ENCODE measurements around the gene FHAD1. TPM values are rescaled to one million over a fixed set of nuclear protein-coding genes. Genes with fewer than 3 reads are reported as not detected.

The FHAD1 gene
- total RNA-seq, 3 donors from 2014 or later (not counting 1 experiment from before 2014, with no cell fraction given) = 0.72 to 1.9 (median 1.7) TPM

DNA sequence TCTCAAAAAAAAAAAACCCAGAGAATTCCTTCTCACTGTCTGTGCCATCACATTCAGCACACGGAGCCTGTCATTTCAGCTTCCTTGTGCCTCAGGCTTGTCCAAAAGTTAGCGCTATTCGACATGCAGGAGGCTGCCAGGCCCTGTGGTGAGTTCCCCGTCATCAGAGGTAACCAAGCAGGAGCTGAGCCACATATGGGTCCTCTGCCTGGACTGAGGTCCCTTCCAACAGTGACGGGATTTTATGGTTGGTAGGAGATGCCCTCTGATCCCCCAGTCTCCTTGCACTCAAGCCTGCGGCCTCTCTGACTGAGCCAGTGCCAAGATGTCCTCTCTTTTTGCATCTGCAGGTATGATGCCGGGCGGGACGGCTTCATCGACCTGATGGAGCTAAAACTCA lies 178.5 kb downstream of the FHAD1 start:
- H3K4me1 ChIP-seq (ENCODE audit: control insufficient read depth, insufficient read depth, low read length) = peaks cover 81% of the 10 kb centered on the region
- H3K9me3 ChIP-seq (ENCODE audit: control insufficient read depth, insufficient read depth, low read length) = no peaks in the 10 kb centered on the region
- H3K27ac ChIP-seq (ENCODE audit: low read length) = no peak overlapping the region
- ATAC-seq = no peak
- H3K27me3 ChIP-seq (ENCODE audit: control insufficient read depth, insufficient read depth, low read length) = no peaks in the 10 kb centered on the region
- no peak overlapping the region for H3K4me3 ChIP-seq (ENCODE audit: low read length)
- no peak for DNase-seq
- intact Hi-C loops (cut with micrococcal nuclease) = no loop called here
- TF ChIP-seq, protein P1, sequence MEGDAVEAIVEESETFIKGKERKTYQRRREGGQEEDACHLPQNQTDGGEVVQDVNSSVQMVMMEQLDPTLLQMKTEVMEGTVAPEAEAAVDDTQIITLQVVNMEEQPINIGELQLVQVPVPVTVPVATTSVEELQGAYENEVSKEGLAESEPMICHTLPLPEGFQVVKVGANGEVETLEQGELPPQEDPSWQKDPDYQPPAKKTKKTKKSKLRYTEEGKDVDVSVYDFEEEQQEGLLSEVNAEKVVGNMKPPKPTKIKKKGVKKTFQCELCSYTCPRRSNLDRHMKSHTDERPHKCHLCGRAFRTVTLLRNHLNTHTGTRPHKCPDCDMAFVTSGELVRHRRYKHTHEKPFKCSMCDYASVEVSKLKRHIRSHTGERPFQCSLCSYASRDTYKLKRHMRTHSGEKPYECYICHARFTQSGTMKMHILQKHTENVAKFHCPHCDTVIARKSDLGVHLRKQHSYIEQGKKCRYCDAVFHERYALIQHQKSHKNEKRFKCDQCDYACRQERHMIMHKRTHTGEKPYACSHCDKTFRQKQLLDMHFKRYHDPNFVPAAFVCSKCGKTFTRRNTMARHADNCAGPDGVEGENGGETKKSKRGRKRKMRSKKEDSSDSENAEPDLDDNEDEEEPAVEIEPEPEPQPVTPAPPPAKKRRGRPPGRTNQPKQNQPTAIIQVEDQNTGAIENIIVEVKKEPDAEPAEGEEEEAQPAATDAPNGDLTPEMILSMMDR (IDR thresholded peaks at IDR 0.05) = no peak
- H3K36me3 ChIP-seq (ENCODE audit: control insufficient read depth, insufficient read depth, low read length) = peaks cover 74% of the 10 kb centered on the region
- no peaks in the 10 kb centered on the region for H3K27me3 Mint-ChIP-seq (ENCODE audit: low read depth in 2 of 2)
- peak overlapping the region; percentile 35 for H3K4me3 Mint-ChIP-seq
- no peaks in the 10 kb centered on the region for H3K9me3 Mint-ChIP-seq
- H3K36me3 Mint-ChIP-seq = peaks cover 8% of the 10 kb centered on the region
- peak overlapping the region; percentile 93 to 100 for H3K27ac Mint-ChIP-seq
- H3K4me1 Mint-ChIP-seq = peaks cover 65 to 93% of the 10 kb centered on the region in 2 donors
- WGBS (ENCODE audit: insufficient coverage) = 95% methylated on average over 10 of the region's 10 CpGs

DNA sequence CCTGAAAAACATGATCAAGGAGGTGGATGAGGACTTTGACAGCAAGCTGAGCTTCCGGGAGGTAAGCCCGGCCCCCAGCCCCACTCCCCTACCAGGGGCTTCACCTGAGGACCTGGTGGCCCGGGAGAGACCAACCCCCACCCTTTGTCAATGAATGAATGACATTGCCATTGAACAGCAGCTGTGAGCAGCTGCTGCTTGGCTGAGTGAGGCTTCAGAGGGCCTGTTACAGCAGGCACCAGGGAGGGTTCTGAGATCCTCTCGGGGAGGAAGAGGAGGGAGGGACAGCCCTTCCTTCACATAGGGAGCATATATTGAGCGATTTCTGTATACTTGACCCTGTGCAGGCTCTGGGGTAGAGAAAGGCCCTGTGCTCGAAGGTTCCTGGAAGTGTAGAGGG lies 178.9 kb downstream of the FHAD1 start:
- Histone ChIP-seq H3K4me1 (ENCODE audit: control insufficient read depth, insufficient read depth, low read length) (peaks cover 79% of the 10 kb centered on the region), H3K27me3 (ENCODE audit: control insufficient read depth, insufficient read depth, low read length) (no peaks in the 10 kb centered on the region), H3K4me3 (ENCODE audit: low read length) (no peak overlapping the region), H3K36me3 (ENCODE audit: control insufficient read depth, insufficient read depth, low read length) (peaks cover 74% of the 10 kb centered on the region), H3K27ac (ENCODE audit: low read length) (peak overlapping the region; percentile 32), H3K9me3 (ENCODE audit: control insufficient read depth, insufficient read depth, low read length) (no peaks in the 10 kb centered on the region)
- TF ChIP-seq, protein P1 (IDR thresholded peaks at IDR 0.05) = no peak
- peak overlapping the region; percentile 93 to 100 for H3K27ac Mint-ChIP-seq
- no peaks in the 10 kb centered on the region for H3K27me3 Mint-ChIP-seq (ENCODE audit: low read depth in 2 of 2)
- no peak for DNase-seq
- WGBS (ENCODE audit: insufficient coverage) = 78% methylated on average over 5 of the region's 6 CpGs
- H3K36me3 Mint-ChIP-seq = peaks cover 8% of the 10 kb centered on the region
- peaks cover 61 to 93% of the 10 kb centered on the region in 2 donors for H3K4me1 Mint-ChIP-seq
- H3K9me3 Mint-ChIP-seq = no peaks in the 10 kb centered on the region
- ATAC-seq = no peak
- peak overlapping the region; percentile 78 for H3K4me3 Mint-ChIP-seq
- intact Hi-C loops (cut with micrococcal nuclease) = no loop called here

DNA sequence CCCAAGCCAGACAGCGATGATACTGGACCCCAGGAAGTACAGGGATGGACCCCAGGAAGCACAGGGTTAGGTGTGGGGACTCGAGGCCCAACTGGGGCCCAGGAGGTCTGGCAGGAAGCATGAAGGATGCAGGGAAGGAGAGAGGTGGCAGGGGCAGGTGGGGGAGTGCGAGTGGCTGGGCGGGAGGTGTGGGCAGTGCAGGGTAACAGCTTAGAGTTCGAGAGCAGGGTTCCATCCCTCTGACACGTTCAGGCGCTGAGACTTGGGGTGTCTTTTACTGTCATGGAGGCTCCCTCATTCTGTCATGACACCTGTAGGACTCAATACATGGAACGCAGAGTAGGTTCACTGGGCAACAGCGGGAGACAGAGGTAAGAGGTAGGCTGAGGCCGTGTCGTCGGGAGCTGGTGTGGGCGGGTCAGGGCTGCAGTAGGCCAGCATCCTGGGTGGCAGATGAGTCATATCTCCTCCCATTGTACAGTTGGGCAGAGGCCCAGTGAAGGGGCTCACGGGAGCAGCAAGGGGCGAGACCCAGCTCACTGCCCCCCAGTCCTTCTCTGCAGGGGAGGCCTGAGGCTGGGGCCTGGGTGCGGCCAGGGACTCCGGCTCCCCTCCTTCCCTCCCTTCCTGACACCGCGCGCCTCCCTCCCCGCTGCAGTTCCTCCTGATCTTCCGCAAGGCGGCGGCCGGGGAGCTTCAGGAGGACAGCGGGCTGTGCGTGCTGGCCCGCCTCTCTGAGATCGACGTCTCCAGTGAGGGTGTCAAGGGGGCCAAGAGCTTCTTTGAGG lies 179.7 kb downstream of the FHAD1 start:
- peak overlapping the region; percentile 93 to 100 for H3K27ac Mint-ChIP-seq
- H3K27me3 ChIP-seq (ENCODE audit: control insufficient read depth, insufficient read depth, low read length) = no peaks in the 10 kb centered on the region
- intact Hi-C loops (cut with micrococcal nuclease) = no loop called here
- peaks cover 75% of the 10 kb centered on the region for H3K36me3 ChIP-seq (ENCODE audit: control insufficient read depth, insufficient read depth, low read length)
- H3K27ac ChIP-seq (ENCODE audit: low read length) = peak overlapping the region; percentile 32
- no peaks in the 10 kb centered on the region for H3K9me3 ChIP-seq (ENCODE audit: control insufficient read depth, insufficient read depth, low read length)
- ATAC-seq (peak in 1 of 3 donors; percentile 6), DNase-seq (peak in 1 of 2 donors; percentile 12)
- H3K36me3 Mint-ChIP-seq = peaks cover 8% of the 10 kb centered on the region
- peaks cover 54 to 86% of the 10 kb centered on the region in 2 donors for H3K4me1 Mint-ChIP-seq
- no peaks in the 10 kb centered on the region for H3K9me3 Mint-ChIP-seq
- no peak overlapping the region for H3K4me3 ChIP-seq (ENCODE audit: low read length)
- peaks cover 79% of the 10 kb centered on the region for H3K4me1 ChIP-seq (ENCODE audit: control insufficient read depth, insufficient read depth, low read length)
- TF ChIP-seq, protein P1 (IDR thresholded peaks at IDR 0.05) = no peak
- H3K27me3 Mint-ChIP-seq (ENCODE audit: low read depth in 2 of 2) = no peaks in the 10 kb centered on the region
- WGBS (ENCODE audit: insufficient coverage) = 85% methylated on average over 30 of the region's 30 CpGs
- peak overlapping the region; percentile 78 for H3K4me3 Mint-ChIP-seq
